LNCAP (cell line): ENCODE measurements around the gene MVB12B.

Source experiments
- TF ChIP-seq, protein P1 (sequence below): fragments of 450-650 bp; IDR thresholded peaks from 2 replicates; pipeline ENCODE4 v1.5.1; 2017; ENCODE audit warnings: mild to moderate bottlenecking

The MVB12B gene

DNA sequence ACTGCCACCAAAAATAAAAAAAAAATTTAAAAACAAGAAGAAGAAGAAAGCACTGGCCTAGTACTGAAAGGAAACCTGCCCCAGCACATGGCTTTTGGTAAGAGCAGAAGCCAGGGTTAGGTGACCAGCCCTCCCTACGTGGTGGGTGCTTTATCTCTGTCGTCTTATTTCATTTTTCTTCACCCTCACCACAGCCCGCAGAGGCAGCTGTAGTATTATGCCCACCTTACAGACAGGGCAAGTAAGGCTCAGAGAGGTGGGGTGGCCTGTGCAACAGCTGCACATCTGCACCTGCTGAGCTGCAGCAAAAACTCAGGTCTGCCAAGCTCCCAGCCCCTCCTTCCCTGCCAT lies 146.3 kb downstream of the MVB12B start:
- TF ChIP-seq, protein P1, sequence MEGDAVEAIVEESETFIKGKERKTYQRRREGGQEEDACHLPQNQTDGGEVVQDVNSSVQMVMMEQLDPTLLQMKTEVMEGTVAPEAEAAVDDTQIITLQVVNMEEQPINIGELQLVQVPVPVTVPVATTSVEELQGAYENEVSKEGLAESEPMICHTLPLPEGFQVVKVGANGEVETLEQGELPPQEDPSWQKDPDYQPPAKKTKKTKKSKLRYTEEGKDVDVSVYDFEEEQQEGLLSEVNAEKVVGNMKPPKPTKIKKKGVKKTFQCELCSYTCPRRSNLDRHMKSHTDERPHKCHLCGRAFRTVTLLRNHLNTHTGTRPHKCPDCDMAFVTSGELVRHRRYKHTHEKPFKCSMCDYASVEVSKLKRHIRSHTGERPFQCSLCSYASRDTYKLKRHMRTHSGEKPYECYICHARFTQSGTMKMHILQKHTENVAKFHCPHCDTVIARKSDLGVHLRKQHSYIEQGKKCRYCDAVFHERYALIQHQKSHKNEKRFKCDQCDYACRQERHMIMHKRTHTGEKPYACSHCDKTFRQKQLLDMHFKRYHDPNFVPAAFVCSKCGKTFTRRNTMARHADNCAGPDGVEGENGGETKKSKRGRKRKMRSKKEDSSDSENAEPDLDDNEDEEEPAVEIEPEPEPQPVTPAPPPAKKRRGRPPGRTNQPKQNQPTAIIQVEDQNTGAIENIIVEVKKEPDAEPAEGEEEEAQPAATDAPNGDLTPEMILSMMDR = no peak

DNA sequence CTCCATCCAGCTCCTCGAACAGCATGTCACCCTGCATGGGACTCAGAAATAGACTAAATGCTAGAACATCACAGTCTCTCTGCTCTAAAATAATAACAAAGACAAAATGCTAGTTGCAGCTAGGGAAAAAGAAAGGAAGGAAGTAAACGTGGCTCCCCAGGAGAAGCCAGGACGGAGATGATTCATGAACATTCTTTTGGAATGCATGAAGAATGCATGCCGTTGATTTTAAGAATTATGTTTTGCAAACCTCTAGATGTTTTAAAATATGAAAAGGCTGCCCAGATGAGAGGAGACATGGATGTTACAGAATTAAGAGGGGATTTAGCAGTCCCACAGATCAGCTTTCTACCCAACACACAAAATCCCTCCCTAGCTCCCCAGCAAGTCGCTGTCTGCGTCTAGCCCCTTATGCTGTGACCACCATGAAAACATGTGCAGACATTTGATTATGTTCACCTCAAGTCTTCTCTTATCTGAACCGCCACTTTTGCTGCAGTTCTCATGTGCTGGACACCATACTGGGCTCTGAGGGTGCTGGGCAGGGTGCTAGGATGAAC lies 147.7 kb downstream of the MVB12B start:
- TF ChIP-seq, protein P1 = no peak

DNA sequence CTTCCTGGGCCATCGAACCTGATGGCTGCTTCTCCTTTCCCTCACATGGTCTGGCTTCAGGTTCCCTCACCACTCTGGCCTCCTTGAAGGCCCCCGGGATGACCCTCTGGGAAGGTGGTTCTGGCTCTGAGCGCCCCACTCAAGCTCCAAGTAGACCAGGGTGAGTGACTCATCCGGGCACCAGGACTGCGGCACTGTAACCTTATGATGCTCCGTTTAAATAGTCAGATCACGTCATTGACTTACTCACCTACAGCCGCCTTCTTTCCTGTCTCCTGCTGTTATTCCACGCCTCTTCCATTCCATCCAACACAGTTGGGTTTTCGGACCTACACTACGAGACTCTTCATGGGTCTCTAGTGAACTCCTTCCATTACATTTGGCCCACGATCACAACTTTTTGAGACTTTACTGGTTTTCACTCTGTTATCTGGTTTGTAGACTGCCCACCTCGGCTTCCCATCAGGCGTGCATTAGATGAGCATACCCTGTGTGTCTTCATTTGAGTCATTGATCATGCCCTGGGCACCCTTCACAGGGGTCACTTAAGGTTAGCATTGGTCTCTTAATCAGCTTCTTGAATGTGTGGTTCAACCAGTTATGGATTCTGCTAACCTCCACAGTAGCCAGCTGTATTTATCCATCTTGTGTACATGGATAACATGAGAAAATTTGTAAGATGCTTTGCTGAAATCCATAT lies 148.3 kb downstream of the MVB12B start:
- TF ChIP-seq, protein P1 = no peak

DNA sequence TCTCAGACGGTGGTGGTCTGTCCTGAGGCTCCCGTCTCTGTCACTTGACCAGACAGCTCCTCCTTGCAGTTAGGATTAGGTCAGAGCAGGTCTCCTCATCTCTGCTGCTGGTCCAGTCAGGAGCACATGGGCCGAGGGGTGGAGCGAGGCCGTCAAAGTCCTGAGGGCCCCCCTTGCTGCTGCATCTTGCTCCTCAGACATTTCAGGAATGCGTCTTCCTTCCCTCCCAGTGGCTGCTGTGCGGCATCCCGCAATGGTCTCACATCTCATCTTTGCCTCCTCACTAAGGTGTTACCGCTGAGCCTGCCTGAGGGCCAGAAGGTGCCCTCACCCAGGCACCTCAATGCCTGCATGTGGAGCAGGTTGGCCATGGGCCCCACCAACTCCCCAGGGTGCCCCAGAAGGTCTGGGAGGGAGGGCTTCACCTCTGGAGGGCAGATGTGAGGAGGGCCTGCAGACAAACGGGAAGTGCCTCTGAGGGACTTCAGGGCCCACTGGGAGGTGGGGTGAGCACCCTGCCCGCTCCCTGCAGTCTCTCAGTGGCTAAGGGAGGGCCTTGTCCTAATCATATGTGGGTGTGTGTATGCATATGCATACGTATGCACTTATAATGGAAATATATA lies 149.4 kb downstream of the MVB12B start:
- TF ChIP-seq, protein P1 = no peak

DNA sequence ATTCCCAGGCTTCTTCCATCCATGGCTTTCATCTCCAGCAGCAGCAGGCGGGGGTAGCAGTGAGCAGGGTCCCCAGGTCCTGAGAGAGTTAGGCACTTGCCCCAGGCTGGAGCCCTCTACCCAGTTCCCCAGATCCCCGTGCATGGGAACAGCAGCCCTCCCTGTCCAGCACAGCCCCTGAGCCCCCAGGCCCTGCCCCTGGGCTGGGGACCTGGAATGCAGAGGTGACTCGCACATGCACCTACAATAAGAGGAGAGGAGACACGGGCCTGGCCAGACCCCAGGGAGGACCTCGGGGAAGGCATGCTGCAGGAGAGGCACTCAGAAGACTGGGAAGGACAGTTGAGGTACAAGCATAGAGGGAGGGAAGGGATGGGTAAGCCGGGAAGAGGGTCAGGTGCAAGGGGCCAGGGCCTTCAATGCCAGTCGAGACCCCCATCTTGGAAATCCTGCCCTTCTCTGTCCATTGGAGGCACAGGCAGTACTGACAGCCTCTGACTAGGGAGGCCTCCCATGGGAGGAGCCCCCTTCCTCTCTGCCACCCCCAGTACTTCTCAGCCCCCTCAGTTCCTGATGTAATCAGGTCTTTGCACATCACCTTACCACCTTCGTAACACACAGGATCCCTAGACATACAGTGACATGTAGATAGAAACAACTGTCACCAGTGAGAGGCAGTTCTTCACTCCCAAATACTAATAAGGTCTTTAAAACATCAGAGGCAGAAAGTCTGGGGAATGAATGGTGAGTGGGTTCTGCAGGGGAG lies 151.8 kb downstream of the MVB12B start:
- TF ChIP-seq, protein P1 = no peak

DNA sequence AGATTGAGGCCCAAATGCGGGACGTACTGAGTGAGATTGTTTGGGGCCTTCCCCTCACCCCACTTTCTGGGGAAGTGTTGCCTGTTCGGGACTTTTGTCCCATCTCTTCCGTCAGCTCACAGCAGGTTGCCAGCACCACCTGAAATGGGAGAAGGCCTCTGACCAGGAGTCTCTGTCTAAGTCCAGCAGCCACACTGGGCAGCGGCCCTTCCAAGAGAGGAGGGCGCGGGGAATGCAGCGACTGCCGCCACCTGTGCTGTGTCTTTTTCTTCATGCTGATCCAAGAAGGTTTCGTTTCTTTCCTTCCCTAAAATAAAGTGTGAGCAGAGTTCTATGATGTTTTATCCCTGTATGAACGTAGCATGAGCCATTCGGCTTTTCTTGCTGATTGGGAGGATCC lies 152.9 kb downstream of the MVB12B start:
- TF ChIP-seq, protein P1 = no peak

DNA sequence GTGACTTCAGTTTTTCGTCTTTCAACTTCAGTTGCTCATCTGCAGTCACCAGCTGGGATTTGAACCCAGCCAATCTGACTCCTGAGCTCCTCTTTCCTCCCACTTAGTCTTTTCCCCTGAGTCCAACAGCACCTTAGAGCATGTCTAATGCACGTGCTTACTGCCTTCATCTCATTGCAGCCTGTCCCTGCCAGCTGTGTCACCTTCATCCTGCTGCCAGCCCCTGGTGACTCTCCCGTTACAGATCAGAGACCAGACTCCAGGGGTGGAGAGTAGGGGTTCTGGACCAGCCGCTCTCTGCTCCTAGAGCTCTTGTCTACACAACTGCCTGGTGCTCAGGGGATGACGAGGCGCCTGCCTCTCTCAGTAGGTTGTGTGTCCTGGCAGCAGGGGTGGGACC lies 154.2 kb downstream of the MVB12B start:
- TF ChIP-seq, protein P1 = no peak
